ENCODE results near the gene MAPRE2. TPM values are rescaled to one million over a fixed set of nuclear protein-coding genes. Genes with fewer than 3 reads are reported as not detected.

Gene MAPRE2
- total RNA-seq (2016; rRNA removed; fragmentation: Illumina TruSeq; extraction: Trizol) (34.5 and 59.9 TPM in 2 replicates), polyA plus RNA-seq (2011; rRNA removed) (45.9 and 67.9 TPM in 2 replicates), polyA minus RNA-seq (2011; rRNA and poly(A)+ RNA removed; ENCODE audit: low replicate concordance) (44.6 and 79.7 TPM in 2 replicates), Bru-seq, nascent RNA (percentile 83 among the genes with signal in this experiment), BruChase-seq, experiment 1, labeled RNA remaining after a 6-hour chase (percentile 73 among the genes with signal in this experiment), BruChase-seq, experiment 2, labeled RNA remaining after a 2-hour chase (percentile 67 among the genes with signal in this experiment)
- 3.2 and 3.3 TPM in 2 replicates for total RNA-seq (2016; cell fraction: cytosol; rRNA removed; fragmentation: Illumina TruSeq; extraction: Trizol; ENCODE audit: low read depth)
- total RNA-seq (2016; cell fraction: insoluble cytoplasmic fraction; rRNA removed; fragmentation: Illumina TruSeq; extraction: Trizol), result 28.5 and 57.7 TPM in 2 replicates
- 11.0 and 11.4 TPM in 2 replicates for total RNA-seq (2016; cell fraction: membrane; rRNA removed; fragmentation: Illumina TruSeq; extraction: Trizol)
- total RNA-seq (2016; cell fraction: nucleus; rRNA removed; fragmentation: Illumina TruSeq; extraction: Trizol), result 35.9 and 36.8 TPM in 2 replicates
- polyA plus RNA-seq (2011; cell fraction: cytosol; rRNA removed), result 44.7 and 50.7 TPM in 2 replicates
- polyA plus RNA-seq (2011; cell fraction: nucleus; rRNA removed), result 22.5 and 24.0 TPM in 2 replicates
- polyA plus RNA-seq (2012), result 38.3 and 53.1 TPM in 2 replicates
- polyA plus RNA-seq (2016; cell fraction: cytosol; fragmentation: Illumina TruSeq; extraction: Trizol; ENCODE audit: low read depth), result 2.5 and 2.7 TPM in 2 replicates
- polyA plus RNA-seq (2016; cell fraction: insoluble cytoplasmic fraction; fragmentation: Illumina TruSeq; extraction: Trizol; ENCODE audit: low read depth), result 79.4 and 84.4 TPM in 2 replicates
- 9.2 and 9.5 TPM in 2 replicates for polyA plus RNA-seq (2016; cell fraction: membrane; fragmentation: Illumina TruSeq; extraction: Trizol; ENCODE audit: low read depth)
- polyA plus RNA-seq (2016; cell fraction: nucleus; fragmentation: Illumina TruSeq; extraction: Trizol; ENCODE audit: insufficient read depth, low read depth), result 23.3 and 29.2 TPM in 2 replicates
- polyA minus RNA-seq (2011; cell fraction: cytosol; rRNA and poly(A)+ RNA removed), result 60.2 and 76.8 TPM in 2 replicates
- polyA minus RNA-seq (2011; cell fraction: nucleus; rRNA and poly(A)+ RNA removed), result 83.6 and 91.6 TPM in 2 replicates
- long read RNA-seq, experiment 1, full-length matches to known transcripts, result 71 of 93 reads
- long read RNA-seq, experiment 1, partial matches to known transcripts, result 9 of 93 reads
- long read RNA-seq, experiment 1, other reads (novel, unspliced or antisense), result 13 of 93 reads
- long read RNA-seq, experiment 2, full-length matches to known transcripts, result 42 of 97 reads
- long read RNA-seq, experiment 2, partial matches to known transcripts, result 23 of 97 reads
- long read RNA-seq, experiment 2, other reads (novel, unspliced or antisense), result 32 of 97 reads

DNA sequence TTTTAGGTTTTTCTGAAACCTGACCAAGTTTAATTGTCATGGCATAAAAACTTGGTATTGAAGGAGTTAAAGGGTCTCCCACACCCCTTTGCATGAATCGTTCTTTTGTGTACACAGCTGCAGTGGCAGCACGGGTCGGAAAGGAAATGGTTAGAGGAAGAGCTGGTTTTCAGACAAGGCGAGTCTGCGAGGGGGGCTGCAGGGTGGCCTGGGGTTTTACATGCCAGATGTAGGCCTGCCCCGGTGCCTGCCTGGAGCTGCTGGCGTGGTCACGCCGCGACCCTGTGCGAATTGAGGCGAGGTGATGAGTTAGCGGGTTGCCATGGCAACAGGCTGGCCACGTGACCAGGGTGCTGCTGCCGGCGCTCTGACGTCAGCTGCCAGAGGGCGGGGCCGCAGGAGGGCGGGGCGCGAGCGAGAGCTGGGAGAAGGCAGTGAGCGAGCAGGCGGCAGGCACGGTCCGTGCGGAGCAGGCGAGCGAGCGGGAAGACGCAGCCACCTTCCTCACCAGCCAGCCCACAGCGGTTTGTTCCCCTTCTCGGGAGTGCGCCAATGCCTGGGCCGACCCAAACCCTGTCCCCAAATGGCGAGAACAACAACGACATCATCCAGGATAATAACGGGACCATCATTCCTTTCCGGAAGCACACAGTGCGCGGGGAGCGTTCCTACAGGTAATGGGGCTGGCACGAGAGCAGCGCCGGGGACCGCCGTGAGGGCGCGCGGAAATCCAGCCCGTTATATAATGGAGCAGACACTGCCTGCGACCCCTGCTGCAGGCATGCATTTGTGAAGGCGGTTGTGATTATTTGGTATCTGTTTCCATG, at the start of gene MAPRE2:
TSS of gene MAPRE2 (plus strand) at position 426 of the 827 bp plus-strand sequence. CDS start at position 553, 127 bp downstream.
- POLR2A ChIA-PET, result interaction anchor here (0.6 to 1.8 kb wide), 9 partner anchors 9 to 303 kb away, joined by 3 to 7 read pairs (median 3); partner anchors contain the start of gene ZNF24
- FAIRE-seq (no peak), DNase-seq (ENCODE audit: low spot score) (peak; percentile 89), ATAC-seq (peak; percentile 97)
- peak within 1 kb of the TSS; percentile 74 to 84 (median 83) for H3K4me3 ChIP-seq (replicated peaks in 1 of 3; ENCODE audit: insufficient read depth in 1 of 3, low read depth in 2 of 3, low read length in 3 of 3)
- H3K27me3 ChIP-seq (ENCODE audit: control insufficient read depth in 1 of 2, insufficient read depth in 2 of 2, low read length in 2 of 2), result no peaks in the 10 kb centered on the region
- no TSS peak for BruUV-seq (replicated peaks)
- 3% methylated on average over 11 of the region's 54 CpGs for WGBS (ENCODE audit: low lambda C conversion rate)
- in situ Hi-C loops (cut with HindIII; ENCODE audit: extremely low pct_ligation_motif_present, low pct_unique_long_range_greater_than_20kb) (no loop called here), intact Hi-C loops (cut with micrococcal nuclease; ENCODE audit: unreplicated experiment) (loop anchor here (5.0 to 10.0 kb wide), 3 partner anchors 64 to 126 kb away; no protein-coding TSS in a partner anchor)
- CTCF ChIA-PET (ENCODE audit: low intra/inter-chr PET ratio, low total read pairs), result no interaction called here
- H3K9ac ChIP-seq (ENCODE audit: insufficient read depth, low read depth, low read length), result peak within 1 kb of the TSS; percentile 77
- peaks cover 49% of the 10 kb centered on the region for H3K4me1 ChIP-seq (ENCODE audit: insufficient read depth, low read length)
- H3K36me3 ChIP-seq (replicated peaks in 1 of 2; ENCODE audit: control insufficient read depth in 1 of 2, insufficient read depth in 2 of 2, low read length in 2 of 2), result no peaks in the 10 kb centered on the region
- peak within 1 kb of the TSS; percentile 71 for H3K27ac ChIP-seq (ENCODE audit: extremely low read length, insufficient read depth, low read length)
- H2AFZ ChIP-seq (ENCODE audit: low read length), result no peak within 1 kb of the TSS
- H3K79me2 ChIP-seq (ENCODE audit: insufficient read depth, low read length), result peaks cover 45% of the 10 kb centered on the region
- no peaks in the 10 kb centered on the region for H3K9me3 ChIP-seq (ENCODE audit: low read length)
- H3K4me2 ChIP-seq (ENCODE audit: low read depth, low read length), result peak within 1 kb of the TSS; percentile 92
- H4K20me1 ChIP-seq (ENCODE audit: insufficient read depth, low read length), result peaks cover 15% of the 10 kb centered on the region
- TF ChIP-seq, protein P1, sequence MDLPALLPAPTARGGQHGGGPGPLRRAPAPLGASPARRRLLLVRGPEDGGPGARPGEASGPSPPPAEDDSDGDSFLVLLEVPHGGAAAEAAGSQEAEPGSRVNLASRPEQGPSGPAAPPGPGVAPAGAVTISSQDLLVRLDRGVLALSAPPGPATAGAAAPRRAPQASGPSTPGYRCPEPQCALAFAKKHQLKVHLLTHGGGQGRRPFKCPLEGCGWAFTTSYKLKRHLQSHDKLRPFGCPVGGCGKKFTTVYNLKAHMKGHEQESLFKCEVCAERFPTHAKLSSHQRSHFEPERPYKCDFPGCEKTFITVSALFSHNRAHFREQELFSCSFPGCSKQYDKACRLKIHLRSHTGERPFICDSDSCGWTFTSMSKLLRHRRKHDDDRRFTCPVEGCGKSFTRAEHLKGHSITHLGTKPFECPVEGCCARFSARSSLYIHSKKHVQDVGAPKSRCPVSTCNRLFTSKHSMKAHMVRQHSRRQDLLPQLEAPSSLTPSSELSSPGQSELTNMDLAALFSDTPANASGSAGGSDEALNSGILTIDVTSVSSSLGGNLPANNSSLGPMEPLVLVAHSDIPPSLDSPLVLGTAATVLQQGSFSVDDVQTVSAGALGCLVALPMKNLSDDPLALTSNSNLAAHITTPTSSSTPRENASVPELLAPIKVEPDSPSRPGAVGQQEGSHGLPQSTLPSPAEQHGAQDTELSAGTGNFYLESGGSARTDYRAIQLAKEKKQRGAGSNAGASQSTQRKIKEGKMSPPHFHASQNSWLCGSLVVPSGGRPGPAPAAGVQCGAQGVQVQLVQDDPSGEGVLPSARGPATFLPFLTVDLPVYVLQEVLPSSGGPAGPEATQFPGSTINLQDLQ (CRISPR knock-in tag; IDR thresholded peaks at IDR 0.05), result no peak
- TF ChIP-seq ZSCAN22 (CRISPR knock-in tag; IDR thresholded peaks at IDR 0.05) (0 out of 2 replicates have a peak, but pooled peaks have one; percentile 41), ZNF563 (CRISPR knock-in tag; IDR thresholded peaks at IDR 0.05) (peak; percentile 81; the same call in 1 of the 2 replicates), ZNF256 (CRISPR knock-in tag; conservative IDR thresholded peaks at IDR 0.05) (no peak), ZNF713 (CRISPR knock-in tag; IDR thresholded peaks at IDR 0.05) (no peak), TBX2 (CRISPR knock-in tag; IDR thresholded peaks at IDR 0.05; ENCODE audit: borderline replicate concordance) (peak; percentile 80), ZNF749 (CRISPR knock-in tag; IDR thresholded peaks at IDR 0.05; ENCODE audit: borderline replicate concordance) (0 out of 2 replicates have a peak, but pooled peaks have one; percentile 46), TGIF2 (CRISPR knock-in tag; IDR thresholded peaks at IDR 0.05) (peak; percentile 90), HOXA3 (CRISPR knock-in tag; IDR thresholded peaks at IDR 0.05) (peak; percentile 83; the same call in 1 of the 2 replicates), ZNF468 (CRISPR knock-in tag; IDR thresholded peaks at IDR 0.05) (0 out of 2 replicates have a peak, but pooled peaks have one; percentile 43), ZNF121 (CRISPR knock-in tag; IDR thresholded peaks at IDR 0.05) (0 out of 2 replicates have a peak, but pooled peaks have one; percentile 34), TCF12 (IDR thresholded peaks at IDR 0.05) (no peak), TCF12 (CRISPR knock-in tag; IDR thresholded peaks at IDR 0.05) (peak; percentile 71; the same call in 1 of the 2 replicates), ELF3 (CRISPR knock-in tag; IDR thresholded peaks at IDR 0.05) (peak; percentile 57; the same call in 1 of the 2 replicates), ZNF841 (CRISPR knock-in tag; IDR thresholded peaks at IDR 0.05; ENCODE audit: borderline replicate concordance) (no peak; the same call in 1 of the 2 replicates)

Data from HepG2 (cell line).